Liver (tissue), 3 donors: ENCODE data around the gene FUS.

Experiments
- CTCF ChIP-seq: fragments of 150-350 bp; IDR thresholded peaks from 2 replicates; pipeline ENCODE4 v1.5.1; 2017; ENCODE audit warnings: improper control_type of control experiment, low read depth, low read length; ENCODE audit not compliant: missing input control
- EGR1 ChIP-seq, 2 donors: IDR thresholded peaks; 2 replicates each; pipeline ENCODE4 v1.6.1; 2016 to 2018; ENCODE audit warnings: antibody characterized with exemption in 2 of 2, low read depth in 2 of 2
- FOXA1 ChIP-seq: IDR thresholded peaks from 2 replicates; pipeline ENCODE4 v1.6.1; 2016; ENCODE audit warnings: antibody characterized with exemption
- HNF4A ChIP-seq, 2 donors: conservative IDR thresholded peaks; 2 replicates each; pipeline ENCODE4 v1.6.1; 2016; ENCODE audit warnings: antibody characterized with exemption in 2 of 2, mild to moderate bottlenecking in 2 of 2
- HNF4G ChIP-seq: IDR thresholded peaks from 2 replicates; pipeline ENCODE4 v1.6.1; 2016; ENCODE audit warnings: antibody characterized with exemption
- JUND ChIP-seq, 2 donors: IDR thresholded peaks; 2 replicates each; pipeline ENCODE4 v1.6.1; 2016; ENCODE audit warnings: antibody characterized with exemption in 2 of 2
- MAX ChIP-seq: IDR thresholded peaks from 2 replicates; pipeline ENCODE4 v1.6.1; 2016; ENCODE audit warnings: antibody characterized with exemption
- RAD21 ChIP-seq, 2 donors: IDR thresholded peaks; 2 replicates each; pipeline ENCODE4 v1.6.1; 2016; ENCODE audit warnings: antibody characterized with exemption in 2 of 2, mild to moderate bottlenecking in 2 of 2
- TAF1 ChIP-seq: conservative IDR thresholded peaks from 2 replicates; pipeline ENCODE4 v1.6.1; 2016; ENCODE audit warnings: antibody characterized with exemption, mild to moderate bottlenecking
- YY1 ChIP-seq: IDR thresholded peaks from 2 replicates; pipeline ENCODE4 v1.6.1; 2016; ENCODE audit warnings: antibody characterized with exemption, mild to moderate bottlenecking
- donor health status: healthy.
- donor health status: healthy.

- TF ChIP-seq YY1: no peak
- no peak for TF ChIP-seq EGR1 (IDR thresholded peaks at IDR 0.05; ENCODE audit: low read depth in 2 of 2)
- no peak for TF ChIP-seq CTCF
- TF ChIP-seq HNF4A (conservative IDR thresholded peaks at IDR 0.05): no peak
- no peak for TF ChIP-seq RAD21 (IDR thresholded peaks at IDR 0.05)
- no peak for TF ChIP-seq TAF1
- no peak for TF ChIP-seq FOXA1
- no peak for TF ChIP-seq MAX
- TF ChIP-seq HNF4G: no peak
- no peak for TF ChIP-seq JUND (IDR thresholded peaks at IDR 0.05)
Measured at GRCh38 chr16:31191697-31192428, 11.9 kb downstream of the FUS start.
